Heart left ventricle (tissue), 16 donors: ENCODE results near the gene PKM. TPM values are rescaled to one million over a fixed set of nuclear protein-coding genes. Genes with fewer than 3 reads are reported as not detected.
"Not testable (repeated sequence)": the region's sequence is repeated elsewhere in the genome, so short reads cannot be mapped to it uniquely, and the experiment has no call there.

Experiments used
- ATAC-seq, 4 donors: fragments of 200-7000 bp; cut with Tn5 transposase; one replicate each; pipeline ENCODE4 v1.9.1; 2020 to 2022; ENCODE audit warnings: moderate library complexity in 4 of 4, mild to moderate bottlenecking in 3 of 4, moderate number of reproducible peaks in 1 of 4
- DNase-seq, 5 donors: peaks; one replicate each; pipeline ENCODE4 v3.0.0-alpha.2; 2020
- H3K27ac ChIP-seq, 12 donors: fragments of 200-600 bp; sonication (generic) in 4 of 12; one replicate each; pipeline versions ENCODE4 v1.5.0 to v1.8.0; 2016 to 2022; ENCODE audit warnings: mild to moderate bottlenecking in 2 of 12
- H3K27me3 ChIP-seq, 9 donors: fragments of 200-600 bp; sonication (generic) in 2 of 9; one replicate each; pipeline versions ENCODE4 v1.5.1 to v1.8.0; 2016 to 2022; ENCODE audit warnings: mild to moderate bottlenecking in 3 of 9
- H3K36me3 ChIP-seq, 9 donors: fragments of 200-600 bp; sonication (generic) in 2 of 9; one replicate each; pipeline versions ENCODE4 v1.5.0 to v1.8.0; 2018 to 2022; ENCODE audit warnings: mild to moderate bottlenecking in 2 of 9
- H3K4me1 ChIP-seq, 12 donors: fragments of 200-600 bp; sonication (generic) in 4 of 12; one replicate each; pipeline versions ENCODE4 v1.5.0 to v1.8.0; 2016 to 2022; ENCODE audit warnings: mild to moderate bottlenecking in 3 of 12
- H3K4me3 ChIP-seq, 12 donors: fragments of 200-600 bp; sonication (generic) in 4 of 12; one replicate each; pipeline versions ENCODE4 v1.5.0 to v1.8.0; 2017 to 2022; ENCODE audit warnings: mild to moderate bottlenecking in 9 of 12, moderate library complexity in 4 of 12
- H3K9me3 ChIP-seq, 12 donors: fragments of 200-600 bp; sonication (generic) in 4 of 12; one replicate each; pipeline versions ENCODE4 v1.5.0 to v1.8.0; 2016 to 2022; ENCODE audit warnings: mild to moderate bottlenecking in 1 of 12
- POLR2A ChIP-seq, 2 donors: fragments of 450-650 bp; IDR thresholded peaks; one replicate each; pipeline ENCODE4 v1.6.1; 2017; ENCODE audit warnings: antibody characterized with exemption in 2 of 2, mild to moderate bottlenecking in 2 of 2, moderate library complexity in 2 of 2
- WGBS, 4 donors: extraction: QIAGEN DNeasy Blood & Tissue Kit in 2 of 4; methylation state at CpG; one replicate each; pipeline versions ENCODE4 v1.1.5 to v1.1.7; 2013 to 2018; 5-methylcytosine and 5-hydroxymethylcytosine counted together
- intact Hi-C, 10 donors: fragments of 100-400 bp; cut with DNase I; formaldehyde crosslinking; loops; one replicate each; pipeline versions ENCODE4 v1.11.1 to v1.14.2; 2022
- polyA plus RNA-seq, 2 donors: library from polyadenylated mRNA; stranded (reverse); fragments of 200-250 nt; gene quantifications; one replicate each; pipeline ENCODE4 v1.2.3, GENCODE V29; 2013
- total RNA-seq, 9 donors: library from RNA; depleted of rRNA in 2 of 9; stranded (reverse); fragments of >200 nt in 2 of 9; fragmentation: NEBNext Ultra II Directional in 3 of 9; extraction: Animal tissue kit (Norgen Biotek cat#: 25700) in 3 of 9; gene quantifications; one replicate each; pipeline versions ENCODE4 v1.1.0 to v1.2.4, GENCODE V29; 2016 to 2023
- TF ChIP-seq, protein P1 (sequence below), 12 donors: fragments of 200-600 bp; sonication (generic) in 4 of 12; IDR thresholded peaks; one replicate each; pipeline versions ENCODE4 v1.5.0 to v1.8.0; 2018 to 2022; ENCODE audit warnings: antibody characterized with exemption in 12 of 12, mild to moderate bottlenecking in 5 of 12
- donor health status: ischemic (EF 13 %, LVEDD 7.1; RV severe dilation, severe dysfunction).
- donor health status: healthy with polysubstance abuse.
- donor health status: DM: no; HTN: yes; CAD: no.
- donor health status: DM: no; HTN: no; CAD: no.
- donor health status: ischemic (EF 25% LVEDD 6.9; RV normal size, moderate dysfunction).
- donor health status: ischemic (EF 25% LVEDD 5.7; RV mildly dilated, moderate dysfunction).
- donor health status: healthy.
- donor health status: DM: yes; HTN: yes; CAD: no.
- donor health status: ischemic (EF 35%, LVEDD 5.7; RV mildly dilated, moderate dysfunction).
- donor health status: nonischemic (EF 11% LVEDD 7.7; RV severe dilation, severe dysfunction).
- donor health status: DM: yes; HTN: yes; CAD: no.
- donor health status: PGD.
- donor health status: ischemic (EF 29% LVEDD 5.4; RV normal size, mild dysfunction).
- donor health status: nonischemic (EF 23%, LVEDD 6.1; RV moderate dilation, normal function).

Gene PKM
- total and polyA plus RNA-seq, 11 donors: 602 to 1,279 (median 921) TPM

GRCh38 chr15:72173864-72174550, 57.0 kb downstream of the PKM start:
- no peak for TF ChIP-seq POLR2A (IDR thresholded peaks at IDR 0.05)
- TF ChIP-seq, protein P1, sequence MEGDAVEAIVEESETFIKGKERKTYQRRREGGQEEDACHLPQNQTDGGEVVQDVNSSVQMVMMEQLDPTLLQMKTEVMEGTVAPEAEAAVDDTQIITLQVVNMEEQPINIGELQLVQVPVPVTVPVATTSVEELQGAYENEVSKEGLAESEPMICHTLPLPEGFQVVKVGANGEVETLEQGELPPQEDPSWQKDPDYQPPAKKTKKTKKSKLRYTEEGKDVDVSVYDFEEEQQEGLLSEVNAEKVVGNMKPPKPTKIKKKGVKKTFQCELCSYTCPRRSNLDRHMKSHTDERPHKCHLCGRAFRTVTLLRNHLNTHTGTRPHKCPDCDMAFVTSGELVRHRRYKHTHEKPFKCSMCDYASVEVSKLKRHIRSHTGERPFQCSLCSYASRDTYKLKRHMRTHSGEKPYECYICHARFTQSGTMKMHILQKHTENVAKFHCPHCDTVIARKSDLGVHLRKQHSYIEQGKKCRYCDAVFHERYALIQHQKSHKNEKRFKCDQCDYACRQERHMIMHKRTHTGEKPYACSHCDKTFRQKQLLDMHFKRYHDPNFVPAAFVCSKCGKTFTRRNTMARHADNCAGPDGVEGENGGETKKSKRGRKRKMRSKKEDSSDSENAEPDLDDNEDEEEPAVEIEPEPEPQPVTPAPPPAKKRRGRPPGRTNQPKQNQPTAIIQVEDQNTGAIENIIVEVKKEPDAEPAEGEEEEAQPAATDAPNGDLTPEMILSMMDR (IDR thresholded peaks at IDR 0.05): no peak
- Histone ChIP-seq H3K27me3 (no peaks in the 10 kb centered on the region), H3K4me1 (peaks cover 0 to 4% (median 0%) of the 10 kb centered on the region in 12 donors), H3K9me3 (no peaks in the 10 kb centered on the region), H3K36me3 (no peaks in the 10 kb centered on the region), H3K4me3 (no peak overlapping the region), H3K27ac (no peak overlapping the region)
- DNase-seq: no peak
- no peak for ATAC-seq
- WGBS, 4 donors: 87 to 95% (median 91%) methylated on average over 12 of the region's 12 CpGs
- intact Hi-C loops: no loop called here

GRCh38 chr15:72173401-72173800, 57.6 kb downstream of the PKM start:
- Histone ChIP-seq H3K27ac (no peak overlapping the region), H3K9me3 (no peaks in the 10 kb centered on the region), H3K27me3 (no peaks in the 10 kb centered on the region), H3K36me3 (no peaks in the 10 kb centered on the region), H3K4me3 (no peak overlapping the region), H3K4me1 (peaks cover 0 to 8% (median 0%) of the 10 kb centered on the region in 12 donors)
- ATAC-seq: no peak
- TF ChIP-seq, protein P1 (IDR thresholded peaks at IDR 0.05): no peak
- TF ChIP-seq POLR2A (IDR thresholded peaks at IDR 0.05): no peak
- intact Hi-C loops: no loop called here
- 85 to 89% (median 87%) methylated on average over 5 to 6 of the region's 6 CpGs for WGBS, 4 donors
- DNase-seq: no peak

DNA sequence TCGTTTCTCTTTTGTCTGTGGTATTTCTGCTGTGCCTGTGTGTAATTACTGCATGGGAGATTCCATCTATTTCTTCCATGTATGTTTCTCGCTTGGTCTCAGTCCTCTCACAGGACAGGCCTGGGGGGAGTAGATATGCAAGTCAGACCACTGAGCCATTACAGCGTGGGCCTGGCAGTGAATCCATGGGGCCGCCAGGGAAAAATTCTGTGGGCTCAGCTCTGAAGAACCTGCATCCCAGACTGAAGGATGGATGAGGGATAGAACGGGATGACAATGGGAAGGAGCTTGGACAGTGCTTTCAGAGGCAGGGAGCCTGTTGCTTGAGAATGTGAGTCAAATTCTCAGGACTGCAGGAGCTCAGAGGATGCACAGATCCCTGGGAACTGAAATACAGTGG, 58.2 kb downstream of the PKM start:
- intact Hi-C loops: no loop called here
- H3K4me1 ChIP-seq: peaks cover 0 to 12% (median 0%) of the 10 kb centered on the region in 12 donors
- H3K27me3 ChIP-seq: no peaks in the 10 kb centered on the region
- no peak overlapping the region for H3K4me3 ChIP-seq
- H3K9me3 ChIP-seq: no peaks in the 10 kb centered on the region
- no peak for TF ChIP-seq POLR2A (IDR thresholded peaks at IDR 0.05)
- TF ChIP-seq, protein P1 (IDR thresholded peaks at IDR 0.05): no peak
- H3K27ac ChIP-seq: no peak overlapping the region
- no peak for ATAC-seq
- DNase-seq: no peak
- WGBS, 4 donors: 83 to 93% (median 85%) methylated on average over 5 of the region's 5 CpGs
- H3K36me3 ChIP-seq: no peaks in the 10 kb centered on the region

- H3K4me3 ChIP-seq, ATAC-seq, DNase-seq, H3K27ac ChIP-seq, H3K27me3 ChIP-seq, H3K9me3 ChIP-seq, intact Hi-C loops, H3K36me3 ChIP-seq: not testable (repeated sequence)
- 85 to 93% (median 86%) methylated on average over 10 of the region's 10 CpGs for WGBS, 4 donors
- H3K4me1 ChIP-seq: peaks cover 0 to 12% (median 0%) of the 10 kb centered on the region in 12 donors
Measured at GRCh38 chr15:72171978-72172377, 59.0 kb downstream of the PKM start.

DNA sequence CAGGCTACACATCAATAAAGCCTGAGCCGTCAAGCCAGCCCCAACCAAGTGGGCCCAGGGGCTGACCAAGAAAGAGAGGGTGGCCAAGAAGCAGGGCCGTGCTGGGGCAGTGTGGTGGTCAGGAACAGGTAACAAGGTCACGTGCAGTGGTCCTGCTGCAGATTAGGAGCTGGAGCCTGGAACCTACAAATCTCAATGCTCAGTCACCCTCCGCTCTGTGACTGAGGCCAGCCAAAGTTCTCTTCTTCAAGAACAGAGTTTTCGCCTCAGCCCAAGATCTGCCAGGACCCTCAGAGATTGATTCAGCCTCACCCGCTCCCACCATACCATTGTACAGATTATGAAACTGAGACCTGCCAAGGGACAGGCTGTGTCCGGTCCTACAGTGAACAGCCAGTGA, 60.3 kb downstream of the PKM start:
- no peaks in the 10 kb centered on the region for H3K9me3 ChIP-seq
- 91 to 96% (median 94%) methylated on average over 6 to 7 of the region's 7 CpGs for WGBS, 4 donors
- TF ChIP-seq, protein P1 (IDR thresholded peaks at IDR 0.05): no peak
- TF ChIP-seq POLR2A (IDR thresholded peaks at IDR 0.05): no peak
- ATAC-seq: no peak
- no peak overlapping the region for H3K27ac ChIP-seq
- no peak for DNase-seq
- intact Hi-C loops: no loop called here
- H3K36me3 ChIP-seq: no peaks in the 10 kb centered on the region
- H3K4me1 ChIP-seq: peaks cover 0 to 12% (median 0%) of the 10 kb centered on the region in 12 donors
- H3K27me3 ChIP-seq: no peaks in the 10 kb centered on the region
- no peak overlapping the region for H3K4me3 ChIP-seq
